H9 (cell line): ENCODE measurements around the gene BDH1. TPM values are rescaled to one million over a fixed set of nuclear protein-coding genes. Genes with fewer than 3 reads are reported as not detected.

Experiments
- DNase-seq: peaks from one replicate; pipeline ENCODE4 v3.0.0-alpha.2; 2017
- H2AFZ ChIP-seq: one replicate; pipeline ENCODE4 v1.6.1; 2013; ENCODE audit warnings: mild to moderate bottlenecking, low read length, control low read depth, moderate library complexity
- H2AK5ac ChIP-seq: 2 replicates; pipeline ENCODE4 v1.6.1; 2013; ENCODE audit warnings: low read length, control low read depth, mixed read lengths; ENCODE audit not compliant: insufficient read length
- H2BK120ac ChIP-seq: one replicate; pipeline ENCODE4 v1.6.1; 2013; ENCODE audit warnings: low read depth, mild to moderate bottlenecking, low read length, control low read depth, inconsistent platforms; ENCODE audit not compliant: poor library complexity, severe bottlenecking
- H2BK12ac ChIP-seq: 2 replicates; pipeline ENCODE4 v1.6.1; 2013; ENCODE audit warnings: low read length, control low read depth, mixed read lengths, low read depth; ENCODE audit not compliant: insufficient read length
- H2BK15ac ChIP-seq: 2 replicates; pipeline ENCODE4 v1.6.1; 2013; ENCODE audit warnings: low read depth, low read length, control low read depth
- H2BK20ac ChIP-seq: one replicate; pipeline ENCODE4 v1.6.1; 2013; ENCODE audit warnings: low read depth, mild to moderate bottlenecking, low read length, control low read depth, inconsistent platforms; ENCODE audit not compliant: poor library complexity, severe bottlenecking
- H2BK5ac ChIP-seq: 2 replicates; pipeline ENCODE4 v1.6.1; 2013; ENCODE audit warnings: low read length, control low read depth, mixed read lengths; ENCODE audit not compliant: insufficient read length
- H3K14ac ChIP-seq: 2 replicates; pipeline ENCODE4 v1.6.1; 2013; ENCODE audit warnings: low read length, control low read depth; ENCODE audit not compliant: insufficient read depth
- H3K18ac ChIP-seq: 2 replicates; pipeline ENCODE4 v1.6.1; 2013; ENCODE audit warnings: low read depth, mild to moderate bottlenecking, mixed read lengths, low read length, control low read depth; ENCODE audit not compliant: insufficient read length
- H3K23ac ChIP-seq: 2 replicates; pipeline ENCODE4 v1.6.1; 2013; ENCODE audit warnings: low read length, control low read depth, mixed read lengths, low read depth; ENCODE audit not compliant: insufficient read length
- H3K23me2 ChIP-seq: 2 replicates; pipeline ENCODE4 v1.6.1; 2013; ENCODE audit warnings: low read depth, mild to moderate bottlenecking, mixed read lengths, low read length, control low read depth; ENCODE audit not compliant: insufficient read length, poor library complexity, severe bottlenecking
- H3K27ac ChIP-seq: 2 replicates; pipeline ENCODE4 v1.5.1; 2013; ENCODE audit warnings: low read length, control low read depth, mixed read lengths, low read depth; ENCODE audit not compliant: insufficient read length
- H3K27me3 ChIP-seq: 2 replicates; pipeline ENCODE4 v1.6.1; 2013; ENCODE audit warnings: low read length, control low read depth, inconsistent platforms; ENCODE audit not compliant: insufficient read depth
- H3K4ac ChIP-seq: 2 replicates; pipeline ENCODE4 v1.6.1; 2013; ENCODE audit warnings: low read depth, mild to moderate bottlenecking, control low read depth, inconsistent platforms, low read length, moderate library complexity
- H3K4me1 ChIP-seq: 2 replicates; pipeline ENCODE4 v1.6.1; 2013; ENCODE audit warnings: low read length, control low read depth, inconsistent platforms; ENCODE audit not compliant: insufficient read depth
- H3K4me2 ChIP-seq: 2 replicates; pipeline ENCODE4 v1.6.1; 2013; ENCODE audit warnings: low read length, control low read depth, mixed read lengths; ENCODE audit not compliant: insufficient read length, insufficient read depth
- H3K56ac ChIP-seq: 2 replicates; pipeline ENCODE4 v1.6.1; 2013; ENCODE audit warnings: low read depth, mild to moderate bottlenecking, mixed read lengths, low read length, control low read depth; ENCODE audit not compliant: insufficient read length
- H3K79me1 ChIP-seq: 2 replicates; pipeline ENCODE4 v1.6.1; 2013; ENCODE audit warnings: low read depth, mild to moderate bottlenecking, moderate library complexity, low read length, control low read depth, inconsistent platforms; ENCODE audit not compliant: insufficient read depth, poor library complexity, severe bottlenecking
- H3K79me2 ChIP-seq: 2 replicates; pipeline ENCODE4 v1.6.1; 2013; ENCODE audit warnings: low read length, control low read depth, inconsistent platforms; ENCODE audit not compliant: insufficient read depth
- H3K9ac ChIP-seq: 2 replicates; pipeline ENCODE4 v1.6.1; 2013; ENCODE audit warnings: low read length, control low read depth, mixed read lengths; ENCODE audit not compliant: insufficient read length; ENCODE audit errors: extremely low read depth
- H3K9me3 ChIP-seq: one replicate; pipeline ENCODE4 v1.6.1; 2013; ENCODE audit warnings: low read depth, low read length, inconsistent platforms; ENCODE audit not compliant: control insufficient read depth
- H3T11ph ChIP-seq: one replicate; pipeline ENCODE4 v1.6.1; 2013; ENCODE audit warnings: mild to moderate bottlenecking, low read length, control low read depth, inconsistent platforms
- H4K20me1 ChIP-seq: one replicate; pipeline ENCODE4 v1.6.1; 2013; ENCODE audit not compliant: control insufficient read depth, insufficient read length, insufficient read depth
- H4K5ac ChIP-seq: 2 replicates; pipeline ENCODE4 v1.6.1; 2013; ENCODE audit warnings: low read depth, mild to moderate bottlenecking, mixed read lengths, low read length, control low read depth; ENCODE audit not compliant: insufficient read length
- H4K8ac ChIP-seq: replicated peaks from 2 replicates; pipeline ENCODE4 v1.6.1; 2013; ENCODE audit warnings: low read length, control low read depth, mixed read lengths, low read depth; ENCODE audit not compliant: insufficient read length
- H4K91ac ChIP-seq: 2 replicates; pipeline ENCODE4 v1.6.1; 2013; ENCODE audit warnings: low read depth, mild to moderate bottlenecking, moderate library complexity, mixed read lengths, low read length, control low read depth; ENCODE audit not compliant: insufficient read length
- H3K27ac Mint-ChIP-seq, 3 experiments: 2 replicates in 2 of 3; 3 replicates in 1 of 3; pipeline ENCODE4 v1.8.0; 2020 to 2021; ENCODE audit warnings: mixed read lengths in 3 of 3, mild to moderate bottlenecking in 1 of 3, moderate library complexity in 1 of 3
- H3K27me3 Mint-ChIP-seq: 2 replicates; pipeline ENCODE4 v1.8.0; 2021; ENCODE audit warnings: low read depth, mild to moderate bottlenecking, moderate library complexity, mixed read lengths
- H3K36me3 Mint-ChIP-seq, 3 experiments: 2 replicates in 2 of 3; 3 replicates in 1 of 3; pipeline ENCODE4 v1.8.0; 2020 to 2021; ENCODE audit warnings: low read depth in 3 of 3, mixed read lengths in 3 of 3; ENCODE audit not compliant: insufficient read depth in 1 of 3
- H3K4me1 Mint-ChIP-seq, 2 experiments: 2 replicates each; pipeline ENCODE4 v1.8.0; 2020; ENCODE audit warnings: mixed read lengths in 2 of 2
- H3K4me3 Mint-ChIP-seq, 2 experiments: 2 replicates in 1 of 2; 3 replicates in 1 of 2; pipeline ENCODE4 v1.8.0; 2020 to 2021; ENCODE audit warnings: mild to moderate bottlenecking in 2 of 2, mixed read lengths in 2 of 2, moderate library complexity in 1 of 2
- H3K9me3 Mint-ChIP-seq, 2 experiments: 2 replicates in 1 of 2; 3 replicates in 1 of 2; pipeline ENCODE4 v1.8.0; 2020; ENCODE audit warnings: mild to moderate bottlenecking in 2 of 2, mixed read lengths in 2 of 2, moderate library complexity in 1 of 2
- WGBS: extraction: QIAGEN DNeasy Blood & Tissue Kit; methylation state at CpG from one replicate; pipeline ENCODE4 v1.1.7; 2013; ENCODE audit warnings: missing lambda C conversion rate, low lambda C conversion rate, mixed read lengths; ENCODE audit not compliant: insufficient read length; ENCODE audit errors: extremely low coverage; 5-methylcytosine and 5-hydroxymethylcytosine counted together
- total RNA-seq: library from RNA; stranded (reverse); gene quantifications from 2 replicates; pipeline ENCODE4 v1.2.1, GENCODE V29; 2021
- TF ChIP-seq, protein P1 (sequence below): fragments of 200-600 bp; sonication (generic); conservative IDR thresholded peaks from 3 replicates; pipeline ENCODE4 v1.8.0; 2021; ENCODE audit warnings: antibody characterized with exemption, mild to moderate bottlenecking

The BDH1 gene
- total RNA-seq, 1 experiment from 2014 or later = 23.8 TPM

DNA sequence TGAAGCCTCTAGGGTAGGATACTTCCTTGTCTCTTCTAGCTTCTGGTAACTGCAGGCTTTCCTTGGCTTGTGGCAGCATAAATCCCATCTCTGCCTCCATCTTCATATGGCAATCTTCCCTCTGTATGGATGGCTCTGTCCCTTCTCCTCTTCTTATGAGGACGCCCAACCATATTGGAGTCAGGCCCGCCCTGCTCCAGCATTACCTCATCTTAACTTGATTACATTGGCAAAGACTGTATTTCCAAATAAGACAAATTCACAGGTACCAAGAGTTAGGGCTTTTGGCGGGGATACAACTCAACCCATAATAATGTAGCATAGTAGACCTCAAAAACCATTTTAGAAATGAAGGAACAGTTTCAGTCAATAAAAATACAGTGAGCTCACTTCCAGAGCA lies 75.4 kb downstream of the BDH1 start:
- TF ChIP-seq, protein P1, sequence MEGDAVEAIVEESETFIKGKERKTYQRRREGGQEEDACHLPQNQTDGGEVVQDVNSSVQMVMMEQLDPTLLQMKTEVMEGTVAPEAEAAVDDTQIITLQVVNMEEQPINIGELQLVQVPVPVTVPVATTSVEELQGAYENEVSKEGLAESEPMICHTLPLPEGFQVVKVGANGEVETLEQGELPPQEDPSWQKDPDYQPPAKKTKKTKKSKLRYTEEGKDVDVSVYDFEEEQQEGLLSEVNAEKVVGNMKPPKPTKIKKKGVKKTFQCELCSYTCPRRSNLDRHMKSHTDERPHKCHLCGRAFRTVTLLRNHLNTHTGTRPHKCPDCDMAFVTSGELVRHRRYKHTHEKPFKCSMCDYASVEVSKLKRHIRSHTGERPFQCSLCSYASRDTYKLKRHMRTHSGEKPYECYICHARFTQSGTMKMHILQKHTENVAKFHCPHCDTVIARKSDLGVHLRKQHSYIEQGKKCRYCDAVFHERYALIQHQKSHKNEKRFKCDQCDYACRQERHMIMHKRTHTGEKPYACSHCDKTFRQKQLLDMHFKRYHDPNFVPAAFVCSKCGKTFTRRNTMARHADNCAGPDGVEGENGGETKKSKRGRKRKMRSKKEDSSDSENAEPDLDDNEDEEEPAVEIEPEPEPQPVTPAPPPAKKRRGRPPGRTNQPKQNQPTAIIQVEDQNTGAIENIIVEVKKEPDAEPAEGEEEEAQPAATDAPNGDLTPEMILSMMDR = no peak

More for the DNA sequence above, 75.4 kb downstream of the BDH1 start:
- Mint-ChIP-seq H3K4me3 (no peak overlapping the region), H3K9me3 (no peaks in the 10 kb centered on the region), H3K27ac (no peak overlapping the region), H3K36me3 (peaks cover 0 to 3% (median 3%) of the 10 kb centered on the region in 3 experiments; a peak in 1 of 7 replicates), H3K4me1 (peaks cover 32 to 39% of the 10 kb centered on the region in 2 experiments), H3K27me3 (peaks cover 12% of the 10 kb centered on the region)
- H3K4me2 ChIP-seq = no peak overlapping the region
- peaks cover 11% of the 10 kb centered on the region; the same call in 1 of the 2 replicates for H3K4me1 ChIP-seq
- H3K27ac ChIP-seq = no peak overlapping the region
- WGBS = no CpG with 5 or more reads among the region's 3 CpGs
- DNase-seq = no peak
- no peaks in the 10 kb centered on the region for H3K79me1 ChIP-seq
- no peak overlapping the region for H4K91ac ChIP-seq
- H2BK5ac ChIP-seq = no peak overlapping the region
- no peak overlapping the region for H2BK12ac ChIP-seq
- no peak overlapping the region for H3K9ac ChIP-seq
- no peaks in the 10 kb centered on the region for H3K9me3 ChIP-seq
- H4K8ac ChIP-seq = no peak overlapping the region
- H2AK5ac ChIP-seq = no peak overlapping the region
- H3K27me3 ChIP-seq = no peaks in the 10 kb centered on the region
- no peak overlapping the region for H2BK15ac ChIP-seq
- H3K23ac ChIP-seq = no peak overlapping the region
- H3K79me2 ChIP-seq = no peaks in the 10 kb centered on the region
- H2AFZ ChIP-seq = no peak overlapping the region
- no peak overlapping the region for H3T11ph ChIP-seq
- H4K20me1 ChIP-seq = no peaks in the 10 kb centered on the region
- H2BK120ac ChIP-seq = no peak overlapping the region
- H3K14ac ChIP-seq = no peak overlapping the region
- H3K23me2 ChIP-seq = no peaks in the 10 kb centered on the region
- H3K18ac ChIP-seq = no peak overlapping the region
- no peak overlapping the region for H3K56ac ChIP-seq
- no peak overlapping the region for H2BK20ac ChIP-seq
- H3K4ac ChIP-seq = no peak overlapping the region
- no peak overlapping the region for H4K5ac ChIP-seq
